Activated T-helper 9 cell treated with anti-CD3 and anti-CD28 coated beads, Interleukin-2, amount 50 U/mL, for 16 hours (primary cell): ENCODE results near the gene TTLL11.
"Not testable (repeated sequence)": the region's sequence is repeated elsewhere in the genome, so short reads cannot be mapped to it uniquely, and the experiment has no call there.

Experiments
- DNase-seq: peaks from one replicate; pipeline ENCODE4 v3.0.0-alpha.2; 2020; ENCODE audit warnings: low read depth

TTLL11 gene

GRCh38 chr9:121900163-121900562 lies 192.9 kb downstream of the TTLL11 start:
- DNase-seq, result no peak

- DNase-seq, result no peak
Observed at GRCh38 chr9:121898856-121899255, 194.3 kb downstream of the TTLL11 start.

DNA sequence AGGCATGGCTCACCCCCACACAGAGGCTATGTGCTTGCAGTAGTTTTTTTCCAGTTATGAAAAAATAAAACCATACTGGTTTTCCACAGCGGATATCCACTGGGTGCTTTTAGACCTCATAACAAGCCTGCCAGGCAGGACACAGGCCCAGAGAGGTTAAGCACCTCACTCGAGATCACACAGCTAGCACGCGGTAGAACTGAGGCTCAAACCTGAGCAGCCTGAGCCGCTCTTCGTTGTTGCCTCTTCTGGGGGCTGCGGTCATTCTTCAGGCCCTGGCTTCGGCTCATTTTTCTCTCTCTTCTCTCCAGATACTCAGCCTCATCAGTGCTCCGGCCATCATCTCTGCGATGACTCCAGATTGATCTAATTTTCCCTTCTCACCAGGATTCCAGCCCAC lies 196.0 kb downstream of the TTLL11 start:
- no peak for DNase-seq

DNA sequence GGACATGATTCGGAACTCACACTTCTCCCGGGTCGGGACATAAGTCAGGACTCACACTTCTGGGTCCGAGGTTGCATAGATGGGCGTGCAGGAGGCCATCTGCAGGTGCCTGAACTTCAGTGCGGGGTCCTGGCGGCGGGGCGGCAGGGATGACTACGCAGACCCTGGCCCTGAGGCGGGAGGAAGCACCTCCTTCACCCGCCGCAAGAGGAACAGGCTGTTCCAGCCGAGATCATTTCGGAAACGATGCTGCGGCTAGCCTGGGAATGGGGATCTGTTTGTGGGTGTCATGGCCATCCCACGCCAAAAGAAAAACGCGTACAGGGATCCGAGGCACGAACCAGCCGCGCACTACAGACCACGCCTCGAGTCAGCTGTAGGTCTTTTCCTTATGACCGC lies 196.6 kb downstream of the TTLL11 start:
- no peak for DNase-seq

DNA sequence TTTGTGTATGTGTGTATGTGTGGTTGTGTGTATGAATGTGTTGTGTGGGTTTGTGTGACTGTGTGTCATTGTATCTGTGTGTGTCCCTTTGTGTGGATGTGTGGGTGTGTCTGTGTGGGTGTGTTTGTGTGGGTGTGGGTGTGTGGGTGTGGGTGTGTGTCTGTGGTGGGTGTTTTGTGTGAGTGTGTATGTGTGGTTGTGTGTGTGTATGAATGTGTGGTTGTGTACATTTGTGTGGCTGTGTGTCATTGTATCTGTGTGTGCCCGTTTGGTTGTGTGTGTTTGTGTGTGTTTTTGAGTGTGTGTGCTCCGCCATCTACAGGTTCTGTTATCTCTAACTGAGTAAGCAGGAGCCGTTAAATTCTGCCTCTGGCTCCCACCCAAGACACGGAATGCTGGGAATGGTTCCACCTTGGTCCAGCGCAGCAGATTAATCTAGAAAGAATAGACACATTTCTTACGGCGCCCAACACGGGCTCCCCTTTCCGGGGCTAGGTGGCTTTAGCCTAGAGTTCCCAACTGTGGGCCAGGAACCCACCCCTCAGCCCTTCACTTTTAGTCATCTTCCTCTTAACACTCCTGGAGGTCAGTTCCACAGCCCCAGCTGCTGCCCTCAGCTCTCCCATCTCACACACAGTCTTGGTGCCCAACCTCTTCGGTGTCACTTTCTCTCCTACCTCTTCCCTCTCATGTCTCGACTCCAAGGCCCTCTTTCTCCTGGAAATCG lies 197.1 kb downstream of the TTLL11 start:
- no peak for DNase-seq

GRCh38 chr9:121895358-121895757 lies 197.8 kb downstream of the TTLL11 start:
- DNase-seq, result no peak

DNA sequence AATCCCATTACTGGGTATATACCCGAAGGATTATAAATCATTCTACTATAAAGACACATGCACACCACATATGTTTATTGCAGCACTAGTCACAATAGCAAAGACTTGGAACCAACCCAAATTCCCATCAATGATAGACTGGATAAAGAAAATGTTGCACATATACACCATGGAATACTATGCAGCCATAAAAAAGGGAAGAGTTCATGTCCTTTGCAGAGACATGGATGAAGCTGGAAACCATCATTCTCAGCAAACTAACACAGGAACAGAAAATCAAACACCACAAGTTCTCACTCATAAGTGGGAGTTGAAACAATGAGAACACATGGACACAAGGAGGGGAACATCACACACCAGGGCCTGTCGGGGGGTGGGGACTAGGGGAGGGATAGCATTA lies 198.7 kb downstream of the TTLL11 start:
- not testable (repeated sequence) for DNase-seq

DNA sequence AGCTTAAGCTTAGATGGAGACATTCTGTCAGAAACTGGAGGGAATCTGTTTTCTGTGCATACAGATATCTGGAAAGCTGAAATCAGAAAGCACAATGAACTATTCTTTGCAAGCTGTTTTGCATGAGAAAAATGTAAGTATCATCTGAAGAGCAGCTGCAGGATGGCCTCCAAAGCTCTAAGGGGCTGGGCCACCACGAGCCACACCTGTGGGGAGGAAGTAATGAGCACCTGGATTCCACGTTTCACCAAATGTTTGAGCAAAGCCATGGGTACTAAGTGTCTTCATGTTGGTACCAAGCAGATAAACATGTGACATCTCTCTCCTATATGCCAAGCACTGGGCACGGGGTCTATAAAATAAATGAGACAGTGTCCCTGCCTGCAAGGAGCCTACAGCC lies 199.3 kb downstream of the TTLL11 start:
- DNase-seq, result no peak

DNA sequence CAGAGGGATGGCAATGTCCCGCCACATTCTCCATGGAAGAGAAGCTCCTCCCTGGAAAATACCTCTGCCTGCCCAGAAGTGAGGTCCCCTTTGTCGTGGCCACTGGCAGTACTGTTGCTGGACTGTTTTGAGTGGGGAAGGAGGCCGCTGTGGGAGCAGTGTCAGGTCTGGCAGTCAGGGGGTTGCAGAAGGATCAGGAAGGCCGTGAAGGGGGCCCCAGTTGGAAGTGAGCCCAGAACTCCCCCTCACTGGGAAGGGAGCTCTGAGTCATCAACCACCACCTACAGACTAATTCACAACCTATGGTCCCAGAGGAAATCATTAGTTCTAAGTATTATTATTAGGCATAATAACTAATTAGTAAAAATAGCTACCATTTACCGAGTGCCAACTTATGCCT lies 200.4 kb downstream of the TTLL11 start:
- no peak for DNase-seq

DNA sequence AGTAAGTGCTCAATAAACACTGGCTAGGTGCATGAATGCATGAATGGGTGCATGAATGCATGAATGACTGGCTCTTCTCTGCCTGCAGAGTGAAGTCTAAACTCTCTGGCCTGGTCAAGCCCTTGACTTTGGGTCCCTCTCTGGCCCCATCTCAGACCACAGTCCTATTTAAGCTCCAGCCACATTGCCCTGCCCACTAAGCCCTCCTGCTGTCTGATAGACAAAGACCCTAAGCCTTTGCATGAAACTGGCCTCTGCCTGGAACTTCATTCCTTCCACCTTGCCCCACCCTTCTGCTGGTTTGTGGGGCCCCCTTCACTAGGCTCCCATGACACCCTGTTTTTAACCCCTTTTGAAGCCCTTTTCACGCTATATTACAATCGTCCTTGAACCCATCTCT lies 202.4 kb downstream of the TTLL11 start:
- DNase-seq, result no peak

GRCh38 chr9:121889990-121890563 lies 203.0 kb downstream of the TTLL11 start:
- no peak for DNase-seq

- no peak for DNase-seq
Observed at GRCh38 chr9:121888438-121888775, 204.7 kb downstream of the TTLL11 start.

GRCh38 chr9:121887553-121888437 lies 205.3 kb downstream of the TTLL11 start:
- no peak for DNase-seq

DNA sequence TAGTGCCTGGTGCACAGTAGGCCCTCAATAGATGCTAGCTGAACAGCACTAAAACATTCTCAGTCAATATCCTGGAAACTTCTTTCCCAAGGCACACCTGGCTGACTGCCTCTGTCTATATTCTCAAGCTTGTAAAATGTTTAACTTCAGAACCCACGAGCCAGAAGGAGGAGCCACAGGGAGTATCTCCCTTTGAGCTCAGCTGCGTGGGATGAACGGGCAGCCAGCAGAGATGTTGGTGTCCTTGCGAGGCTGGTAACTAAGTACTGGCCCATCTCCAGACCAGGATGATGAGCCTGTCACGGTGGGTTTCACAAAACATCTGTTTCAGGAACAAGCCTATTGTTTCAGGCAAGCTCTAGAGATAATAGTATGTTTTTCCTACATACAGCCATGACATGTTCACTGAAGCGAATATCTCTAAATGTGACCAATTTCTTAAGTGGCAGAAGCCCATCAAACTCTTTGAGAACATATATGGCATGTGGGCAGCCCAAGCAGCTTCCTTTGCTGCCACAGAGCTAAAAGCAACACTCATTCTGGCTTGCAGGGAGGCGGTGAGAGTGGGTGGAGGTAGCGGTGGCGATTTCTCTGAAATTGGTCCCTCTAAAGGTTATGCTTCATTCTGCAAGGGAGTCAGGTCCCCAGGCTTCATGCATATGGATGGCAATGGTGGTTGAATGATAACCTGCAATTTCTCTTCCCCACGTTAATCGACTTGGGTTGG lies 206.2 kb downstream of the TTLL11 start:
- no peak for DNase-seq

DNA sequence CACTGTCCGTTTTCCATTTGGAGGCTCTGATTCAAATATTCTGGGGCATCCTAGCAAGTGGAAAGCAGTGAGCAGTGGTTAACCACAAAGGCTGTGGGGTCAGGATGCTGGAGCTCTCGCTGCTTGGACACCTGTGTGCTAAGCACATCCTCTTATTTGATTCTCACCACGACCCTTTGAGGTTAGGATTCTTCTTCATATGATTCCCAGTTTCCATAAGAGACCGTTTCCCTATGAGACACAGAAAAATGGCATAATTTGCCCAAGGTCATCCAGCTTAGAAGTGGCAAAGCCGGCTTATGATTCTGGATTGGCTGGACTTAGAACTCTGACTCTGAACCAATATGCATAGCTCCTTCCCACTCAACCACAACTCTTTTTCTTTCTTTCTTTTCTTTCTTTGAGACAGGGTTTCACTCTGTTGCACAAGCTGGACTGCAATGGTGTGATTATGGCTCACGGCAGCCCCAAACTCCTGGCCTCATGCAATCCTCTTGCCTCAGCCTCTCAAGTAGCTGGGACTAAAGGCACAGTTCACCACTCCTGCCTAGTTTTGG lies 207.7 kb downstream of the TTLL11 start:
- no peak for DNase-seq

- no peak for DNase-seq
Observed at GRCh38 chr9:121884057-121884541, 209.0 kb downstream of the TTLL11 start.

DNA sequence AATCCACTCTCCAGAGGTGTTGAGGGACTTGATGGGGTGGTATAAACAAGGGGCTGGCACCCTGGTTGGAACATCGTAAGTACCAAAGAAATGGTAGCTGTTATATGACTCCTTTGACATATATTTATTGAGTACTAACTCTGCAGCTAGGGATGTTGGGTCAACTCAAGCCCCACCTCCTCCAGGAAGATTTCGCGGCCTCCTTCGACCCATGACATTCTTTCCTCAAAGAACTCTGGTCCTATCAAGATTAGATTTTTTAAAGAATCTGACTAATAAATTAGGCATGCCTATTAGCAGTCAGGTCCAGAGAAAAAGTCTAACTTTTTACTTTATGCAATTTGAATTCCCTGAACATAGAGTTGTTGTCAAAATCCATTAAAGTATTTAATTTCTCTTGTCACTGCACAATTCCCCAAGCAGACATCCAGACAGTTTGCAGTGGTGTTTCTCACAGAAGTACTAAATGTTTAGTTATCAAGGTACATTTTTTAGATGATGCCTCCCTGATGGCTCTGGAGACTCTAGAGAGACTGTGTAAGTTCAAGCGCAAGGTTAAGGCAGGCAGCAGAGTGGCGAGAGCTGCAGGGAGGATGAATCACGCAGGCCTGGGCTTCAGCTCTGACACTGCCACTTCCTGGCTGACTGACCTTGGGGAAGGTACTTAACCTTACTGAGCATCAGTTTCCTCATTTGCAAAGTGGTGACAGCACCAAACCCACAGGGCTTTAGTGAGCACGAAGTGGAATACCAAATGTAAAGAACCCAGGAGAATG lies 209.6 kb downstream of the TTLL11 start:
- DNase-seq, result no peak

DNA sequence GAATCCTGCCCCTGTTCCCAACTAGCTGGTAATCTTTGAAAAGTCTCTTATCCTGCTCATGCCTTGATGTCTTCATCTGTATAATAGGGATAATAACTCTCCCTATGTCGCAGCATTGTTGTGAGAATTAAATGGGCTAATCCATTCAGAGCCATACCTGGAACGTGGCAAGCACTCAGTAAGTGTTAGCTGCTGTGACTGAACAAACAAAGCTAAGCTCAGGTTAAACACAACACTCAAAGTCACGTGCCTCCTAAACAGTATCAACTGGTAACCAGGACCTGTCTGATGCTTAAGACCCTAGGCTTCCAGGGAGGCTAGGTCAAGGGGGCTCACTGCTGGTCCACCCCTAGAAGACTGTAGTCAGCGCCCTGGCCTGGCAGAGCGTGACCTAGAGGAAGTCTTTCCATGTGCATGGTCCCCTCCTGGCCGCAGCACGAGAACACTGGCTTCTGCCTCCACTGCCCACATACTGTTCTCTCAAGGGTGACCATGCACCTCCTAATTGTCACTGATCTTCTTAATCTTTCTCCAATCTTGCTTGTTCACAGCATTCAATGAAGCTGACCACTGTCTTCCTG lies 211.1 kb downstream of the TTLL11 start:
- DNase-seq, result no peak

GRCh38 chr9:121880343-121880898 lies 212.7 kb downstream of the TTLL11 start:
- DNase-seq, result no peak

GRCh38 chr9:121878271-121878822 lies 214.8 kb downstream of the TTLL11 start:
- no peak for DNase-seq
